ENCODE measurements around the gene CRAMP1.

CRAMP1 gene

GRCh38 chr16:1669698-1670097, 57.5 kb downstream of the CRAMP1 start:
- H2BK12ac ChIP-seq (ENCODE audit: low read length), result no peak overlapping the region
- H2BK15ac ChIP-seq (ENCODE audit: low read length), result no peak overlapping the region
- no peak overlapping the region for H2BK5ac ChIP-seq (ENCODE audit: low read length)
- no peaks in the 10 kb centered on the region for H3K27me3 ChIP-seq (ENCODE audit: control insufficient read depth in 3 of 3, insufficient read depth in 3 of 3, low read depth in 1 of 3, low read length in 3 of 3)
- no peak for DNase-seq (ENCODE audit: low spot score)
- H3K23ac ChIP-seq (ENCODE audit: low read depth, low read length, poor library complexity), result no peak overlapping the region
- H3K14ac ChIP-seq (ENCODE audit: low read length), result no peak overlapping the region
- peaks cover 6% of the 10 kb centered on the region for H3K79me1 ChIP-seq (ENCODE audit: low read depth, low read length)
- peaks cover 77 to 99% of the 10 kb centered on the region in 2 donors for H3K36me3 ChIP-seq (replicated peaks in 1 of 2; ENCODE audit: control insufficient read depth in 2 of 2, insufficient read depth in 2 of 2, low read length in 2 of 2)
- no peaks in the 10 kb centered on the region for H3K4me1 ChIP-seq (ENCODE audit: control insufficient read depth in 2 of 2, insufficient read depth in 1 of 2, low read depth in 1 of 2, low read length in 2 of 2)
- H3K4me2 ChIP-seq (ENCODE audit: insufficient read depth, low read length, poor library complexity, severe bottlenecking), result no peak overlapping the region
- no peak overlapping the region for H3K4ac ChIP-seq (ENCODE audit: low read length)
- H2BK120ac ChIP-seq (ENCODE audit: low read depth, low read length), result no peak overlapping the region
- no peak overlapping the region for H3K27ac ChIP-seq (replicated peaks; ENCODE audit: low read length)
- no peak overlapping the region for H2AFZ ChIP-seq (ENCODE audit: low read length)
- no peaks in the 10 kb centered on the region for H3K9me3 ChIP-seq (replicated peaks in 1 of 2; ENCODE audit: control insufficient read depth in 2 of 2, insufficient read depth in 1 of 2, low read depth in 1 of 2, low read length in 2 of 2)
- no peak overlapping the region for H3K4me3 ChIP-seq (ENCODE audit: low read length in 2 of 2)
- WGBS, 2 donors (ENCODE audit: extremely low coverage in 2 of 2, insufficient read length in 2 of 2, insufficient replicate concordance in 1 of 2), result no CpG with 5 or more reads among the region's 7 CpGs
- H4K8ac ChIP-seq (ENCODE audit: low read depth, low read length), result no peak overlapping the region
- H2AK5ac ChIP-seq (ENCODE audit: low read depth, low read length), result no peak overlapping the region
- H3K9ac ChIP-seq (ENCODE audit: low read depth, low read length, poor library complexity), result no peak overlapping the region
- H4K91ac ChIP-seq (ENCODE audit: low read depth, low read length, poor library complexity), result no peak overlapping the region
- H3K18ac ChIP-seq (ENCODE audit: low read length), result no peak overlapping the region

DNA sequence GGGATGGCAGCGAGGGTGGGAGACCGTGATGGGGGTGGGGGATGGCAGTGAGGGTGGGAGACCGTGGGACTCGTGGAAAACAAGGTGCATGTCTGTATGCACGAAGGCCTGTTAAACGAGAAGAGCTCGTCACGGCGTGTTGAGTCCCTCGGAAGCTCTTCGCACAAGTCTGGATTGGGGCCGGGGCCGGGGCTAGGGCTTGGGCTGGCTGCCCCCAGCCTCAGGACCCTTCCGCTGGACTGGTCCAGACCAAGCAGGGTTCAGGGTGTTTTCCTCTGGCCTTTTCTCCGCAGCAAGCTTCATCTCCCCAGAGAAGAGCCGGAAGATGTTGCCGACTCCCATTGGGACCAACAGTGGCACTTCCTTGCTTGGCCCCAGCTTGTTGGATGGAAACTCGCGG, 58.2 kb downstream of the CRAMP1 start:
- Histone ChIP-seq H3K4ac (ENCODE audit: low read length) (no peak overlapping the region), H3K4me2 (ENCODE audit: insufficient read depth, low read length, poor library complexity, severe bottlenecking) (no peak overlapping the region), H3K14ac (ENCODE audit: low read length) (no peak overlapping the region), H2BK12ac (ENCODE audit: low read length) (no peak overlapping the region), H2AK5ac (ENCODE audit: low read depth, low read length) (no peak overlapping the region), H3K23ac (ENCODE audit: low read depth, low read length, poor library complexity) (no peak overlapping the region), H3K36me3 (replicated peaks in 1 of 2; ENCODE audit: control insufficient read depth in 2 of 2, insufficient read depth in 2 of 2, low read length in 2 of 2) (peaks cover 80 to 99% of the 10 kb centered on the region in 2 donors), H3K4me1 (ENCODE audit: control insufficient read depth in 2 of 2, insufficient read depth in 1 of 2, low read depth in 1 of 2, low read length in 2 of 2) (no peaks in the 10 kb centered on the region), H3K79me1 (ENCODE audit: low read depth, low read length) (peaks cover 6% of the 10 kb centered on the region), H2BK120ac (ENCODE audit: low read depth, low read length) (no peak overlapping the region), H3K4me3 (ENCODE audit: low read length in 2 of 2) (no peak overlapping the region), H2BK5ac (ENCODE audit: low read length) (no peak overlapping the region), H4K91ac (ENCODE audit: low read depth, low read length, poor library complexity) (no peak overlapping the region), H4K8ac (ENCODE audit: low read depth, low read length) (no peak overlapping the region), H3K9me3 (replicated peaks in 1 of 2; ENCODE audit: control insufficient read depth in 2 of 2, insufficient read depth in 1 of 2, low read depth in 1 of 2, low read length in 2 of 2) (no peaks in the 10 kb centered on the region), H3K27ac (replicated peaks; ENCODE audit: low read length) (no peak overlapping the region), H3K18ac (ENCODE audit: low read length) (no peak overlapping the region), H3K9ac (ENCODE audit: low read depth, low read length, poor library complexity) (no peak overlapping the region), H2AFZ (ENCODE audit: low read length) (no peak overlapping the region), H3K27me3 (ENCODE audit: control insufficient read depth in 3 of 3, insufficient read depth in 3 of 3, low read depth in 1 of 3, low read length in 3 of 3) (no peaks in the 10 kb centered on the region), H2BK15ac (ENCODE audit: low read length) (no peak overlapping the region)
- no CpG with 5 or more reads among the region's 19 CpGs for WGBS, 2 donors (ENCODE audit: extremely low coverage in 2 of 2, insufficient read length in 2 of 2, insufficient replicate concordance in 1 of 2)
- no peak for DNase-seq (ENCODE audit: low spot score)

DNA sequence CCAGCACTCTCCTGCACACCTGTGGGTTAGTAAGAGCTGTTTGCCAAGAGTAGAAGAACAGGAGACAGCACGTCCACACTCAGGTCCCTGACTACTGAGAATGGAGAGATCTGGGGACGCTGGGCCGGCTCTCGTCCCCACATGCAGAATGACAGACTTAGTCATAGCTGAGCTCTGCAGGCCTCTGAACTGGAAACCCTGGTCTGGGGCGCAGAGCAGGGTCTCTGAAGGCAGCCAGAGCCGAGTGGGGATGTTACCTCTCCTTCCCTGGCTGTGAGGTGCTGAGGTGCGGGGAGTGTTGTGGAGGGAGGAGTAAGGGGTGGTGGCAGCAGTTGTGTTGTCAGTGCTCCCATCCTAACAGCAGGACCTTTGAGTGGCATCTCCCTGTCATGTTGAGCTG, 58.7 kb downstream of the CRAMP1 start:
- no peak overlapping the region for H3K9ac ChIP-seq (ENCODE audit: low read depth, low read length, poor library complexity)
- H4K8ac ChIP-seq (ENCODE audit: low read depth, low read length), result no peak overlapping the region
- H2BK5ac ChIP-seq (ENCODE audit: low read length), result no peak overlapping the region
- no peak overlapping the region for H2AK5ac ChIP-seq (ENCODE audit: low read depth, low read length)
- no peak overlapping the region for H2BK15ac ChIP-seq (ENCODE audit: low read length)
- H3K27ac ChIP-seq (replicated peaks; ENCODE audit: low read length), result no peak overlapping the region
- H3K36me3 ChIP-seq (replicated peaks in 1 of 2; ENCODE audit: control insufficient read depth in 2 of 2, insufficient read depth in 2 of 2, low read length in 2 of 2), result peaks cover 81 to 99% of the 10 kb centered on the region in 2 donors
- WGBS, 2 donors (ENCODE audit: extremely low coverage in 2 of 2, insufficient read length in 2 of 2, insufficient replicate concordance in 1 of 2), result no CpG with 5 or more reads among the region's 7 CpGs
- H3K14ac ChIP-seq (ENCODE audit: low read length), result no peak overlapping the region
- H3K4me1 ChIP-seq (ENCODE audit: control insufficient read depth in 2 of 2, insufficient read depth in 1 of 2, low read depth in 1 of 2, low read length in 2 of 2), result no peaks in the 10 kb centered on the region
- H2BK12ac ChIP-seq (ENCODE audit: low read length), result no peak overlapping the region
- no peaks in the 10 kb centered on the region for H3K27me3 ChIP-seq (ENCODE audit: control insufficient read depth in 3 of 3, insufficient read depth in 3 of 3, low read depth in 1 of 3, low read length in 3 of 3)
- H3K23ac ChIP-seq (ENCODE audit: low read depth, low read length, poor library complexity), result peak overlapping the region; percentile 33
- H2AFZ ChIP-seq (ENCODE audit: low read length), result no peak overlapping the region
- peak overlapping the region; percentile 41 for H3K18ac ChIP-seq (ENCODE audit: low read length)
- no peak overlapping the region for H2BK120ac ChIP-seq (ENCODE audit: low read depth, low read length)
- no peak overlapping the region for H3K4me3 ChIP-seq (ENCODE audit: low read length in 2 of 2)
- H4K91ac ChIP-seq (ENCODE audit: low read depth, low read length, poor library complexity), result no peak overlapping the region
- no peak for DNase-seq (ENCODE audit: low spot score)
- H3K4ac ChIP-seq (ENCODE audit: low read length), result no peak overlapping the region
- no peaks in the 10 kb centered on the region for H3K9me3 ChIP-seq (replicated peaks in 1 of 2; ENCODE audit: control insufficient read depth in 2 of 2, insufficient read depth in 1 of 2, low read depth in 1 of 2, low read length in 2 of 2)
- peaks cover 6% of the 10 kb centered on the region for H3K79me1 ChIP-seq (ENCODE audit: low read depth, low read length)
- H3K4me2 ChIP-seq (ENCODE audit: insufficient read depth, low read length, poor library complexity, severe bottlenecking), result no peak overlapping the region

DNA sequence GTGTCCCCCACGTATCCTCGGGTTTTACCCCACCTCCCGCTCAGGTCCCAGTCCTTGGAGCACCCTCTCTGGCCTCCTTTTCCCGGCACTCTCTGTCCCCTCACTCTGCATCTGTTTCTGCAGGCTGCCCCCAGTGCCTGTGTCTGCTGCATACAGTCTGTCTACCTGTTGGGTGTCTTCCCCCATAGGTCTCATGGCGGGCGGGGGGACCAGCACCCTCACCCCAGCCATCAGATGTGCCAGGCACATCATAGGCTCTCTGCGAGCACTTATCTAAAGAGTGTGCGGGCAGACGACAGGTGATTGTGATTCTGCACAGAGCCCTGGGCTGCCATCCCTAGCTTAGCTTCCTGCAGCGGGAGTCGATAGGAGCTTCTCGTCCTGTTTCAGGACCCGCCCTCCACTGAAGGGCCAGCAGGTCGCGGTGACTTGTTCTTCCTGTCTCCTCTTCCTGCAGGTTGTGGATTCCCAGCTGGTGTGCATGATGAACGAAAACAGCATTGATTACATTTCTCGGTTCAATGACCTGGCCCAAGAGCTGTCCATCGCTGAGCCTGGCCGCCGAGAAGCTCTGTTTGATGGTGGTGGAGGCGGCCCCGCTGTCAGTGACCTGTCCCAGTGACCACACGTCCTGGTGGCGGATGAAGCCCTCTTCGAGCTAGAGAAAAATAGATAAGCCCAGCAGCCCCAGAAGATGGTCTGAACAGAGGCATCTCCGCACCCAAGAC, 61.4 kb downstream of the CRAMP1 start:
- no peak overlapping the region for H2AK5ac ChIP-seq (ENCODE audit: low read depth, low read length)
- H3K18ac ChIP-seq (ENCODE audit: low read length), result no peak overlapping the region
- H4K91ac ChIP-seq (ENCODE audit: low read depth, low read length, poor library complexity), result no peak overlapping the region
- no peak overlapping the region for H4K8ac ChIP-seq (ENCODE audit: low read depth, low read length)
- no peak for DNase-seq (ENCODE audit: low spot score)
- no peak overlapping the region for H3K4ac ChIP-seq (ENCODE audit: low read length)
- no peak overlapping the region for H3K23ac ChIP-seq (ENCODE audit: low read depth, low read length, poor library complexity)
- H2BK120ac ChIP-seq (ENCODE audit: low read depth, low read length), result no peak overlapping the region
- no peak overlapping the region for H3K9ac ChIP-seq (ENCODE audit: low read depth, low read length, poor library complexity)
- H2BK5ac ChIP-seq (ENCODE audit: low read length), result peak overlapping the region; percentile 20
- no peaks in the 10 kb centered on the region for H3K9me3 ChIP-seq (replicated peaks in 1 of 2; ENCODE audit: control insufficient read depth in 2 of 2, insufficient read depth in 1 of 2, low read depth in 1 of 2, low read length in 2 of 2)
- H3K79me1 ChIP-seq (ENCODE audit: low read depth, low read length), result peaks cover 7% of the 10 kb centered on the region
- H3K4me2 ChIP-seq (ENCODE audit: insufficient read depth, low read length, poor library complexity, severe bottlenecking), result no peak overlapping the region
- no CpG with 5 or more reads among the region's 26 CpGs for WGBS, 2 donors (ENCODE audit: extremely low coverage in 2 of 2, insufficient read length in 2 of 2, insufficient replicate concordance in 1 of 2)
- no peak overlapping the region for H2BK12ac ChIP-seq (ENCODE audit: low read length)
- no peak overlapping the region for H3K27ac ChIP-seq (replicated peaks; ENCODE audit: low read length)
- no peak overlapping the region for H3K4me3 ChIP-seq (ENCODE audit: low read length in 2 of 2)
- no peak overlapping the region for H2AFZ ChIP-seq (ENCODE audit: low read length)
- no peaks in the 10 kb centered on the region for H3K27me3 ChIP-seq (ENCODE audit: control insufficient read depth in 3 of 3, insufficient read depth in 3 of 3, low read depth in 1 of 3, low read length in 3 of 3)
- peaks cover 59 to 86% of the 10 kb centered on the region in 2 donors for H3K36me3 ChIP-seq (replicated peaks in 1 of 2; ENCODE audit: control insufficient read depth in 2 of 2, insufficient read depth in 2 of 2, low read length in 2 of 2)
- H3K14ac ChIP-seq (ENCODE audit: low read length), result no peak overlapping the region
- no peaks in the 10 kb centered on the region for H3K4me1 ChIP-seq (ENCODE audit: control insufficient read depth in 2 of 2, insufficient read depth in 1 of 2, low read depth in 1 of 2, low read length in 2 of 2)
- no peak overlapping the region for H2BK15ac ChIP-seq (ENCODE audit: low read length)

All from neuronal stem cell (in vitro differentiated cells).